PC-3 (cell line): Measurements from ENCODE around the gene BSN.

Experiments
- CTCF ChIP-seq: fragments of 300-600 bp; sonication (generic); conservative IDR thresholded peaks from 2 replicates; pipeline ENCODE4 v1.5.1; 2017; ENCODE audit warnings: antibody characterized with exemption, low read depth, mild to moderate bottlenecking, low read length
- EZH2 ChIP-seq: fragments of 300-600 bp; sonication (generic); IDR thresholded peaks from one replicate; pipeline ENCODE4 v1.6.1; 2017; ENCODE audit warnings: antibody characterized with exemption, mild to moderate bottlenecking, low read length; ENCODE audit not compliant: unreplicated experiment

- TF ChIP-seq EZH2 = no peak
- TF ChIP-seq CTCF = no peak
Observed at GRCh38 chr3:49681543-49681942, 127.3 kb downstream of the BSN start.
